H54 (cell line): ENCODE measurements around the gene DNAH7.

Source experiments
- DNase-seq: peaks from one replicate; pipeline ENCODE4 v3.0.0; 2011; ENCODE audit warnings: low spot score, mixed read lengths; ENCODE audit not compliant: insufficient read length
- FAIRE-seq: peaks from 3 replicates; lab custom pipeline; 2011; peaks lifted over from hg19 to GRCh38; lab: Jason Lieb, UNC
- POLR2A ChIP-seq: IDR thresholded peaks from 2 replicates; pipeline ENCODE4 v1.6.1; 2011; ENCODE audit warnings: low read depth, mild to moderate bottlenecking, low read length

The DNAH7 gene

DNA sequence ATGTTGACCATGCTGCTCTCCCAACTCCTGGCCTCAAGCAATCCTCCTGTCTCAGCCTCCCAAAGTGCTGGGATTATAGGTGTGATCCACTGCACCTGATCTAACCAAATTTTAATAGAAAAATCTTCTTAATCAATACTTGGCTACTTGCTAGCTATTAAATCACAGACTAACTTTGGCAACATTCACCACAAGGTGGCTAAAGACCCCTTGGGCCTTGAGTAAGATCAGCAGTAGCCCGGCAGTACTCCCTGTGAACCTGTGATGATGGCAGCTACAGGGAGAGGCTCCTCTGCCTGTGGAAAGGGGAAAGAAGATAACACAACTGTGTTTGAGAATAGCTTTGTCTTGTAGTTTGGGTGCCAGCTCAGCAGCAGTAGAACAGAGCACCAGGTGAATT is 308.8 kb downstream of the DNAH7 start:
- TF ChIP-seq POLR2A: no peak
- no peak for FAIRE-seq
- no peak for DNase-seq

- DNase-seq (no peak), FAIRE-seq (no peak)
These were observed 309.8 kb downstream of the DNAH7 start for GRCh38 chr2:195758846-195759245.

DNA sequence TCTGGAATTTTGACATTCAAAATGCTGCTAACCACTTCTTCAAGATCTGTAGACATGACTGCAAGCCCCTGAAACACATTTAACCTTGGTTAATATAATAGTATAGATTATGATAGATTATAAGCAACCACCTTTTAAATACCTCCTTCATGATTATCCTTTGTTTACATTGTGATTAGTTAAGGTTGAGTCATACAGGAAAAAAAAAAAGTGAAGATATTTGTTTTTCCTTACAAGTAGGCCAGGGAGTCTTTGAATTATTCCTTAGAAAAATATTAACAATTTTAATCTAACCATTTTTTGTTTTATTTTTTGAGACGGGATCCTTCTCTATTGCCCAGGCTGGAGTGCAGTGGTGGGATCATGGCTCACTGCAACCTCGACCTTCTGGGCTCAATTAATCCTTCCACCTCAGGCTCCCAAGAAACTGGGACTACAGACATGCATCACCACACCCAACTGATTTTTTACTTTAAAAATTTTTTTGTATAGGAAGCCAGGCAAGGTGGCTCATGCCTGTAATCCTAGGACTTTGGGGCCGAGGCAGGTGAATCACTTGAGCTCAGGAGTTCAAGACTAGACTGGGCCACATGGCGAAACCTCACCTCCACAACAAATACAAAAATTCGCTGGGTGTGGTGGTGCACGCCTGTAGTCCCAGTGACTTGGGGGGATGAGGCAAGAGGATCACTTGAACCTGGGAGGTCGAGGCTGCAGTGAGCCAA is 312.3 kb downstream of the DNAH7 start:
- DNase-seq (no peak), FAIRE-seq (no peak)
- TF ChIP-seq POLR2A: no peak

More at GRCh38 chr2:195758846-195759245, 309.8 kb downstream of the DNAH7 start:
- no peak for TF ChIP-seq POLR2A

- TF ChIP-seq POLR2A: no peak
- FAIRE-seq (no peak), DNase-seq (no peak)
These were observed 327.4 kb downstream of the DNAH7 start for GRCh38 chr2:195741191-195741590.

DNA sequence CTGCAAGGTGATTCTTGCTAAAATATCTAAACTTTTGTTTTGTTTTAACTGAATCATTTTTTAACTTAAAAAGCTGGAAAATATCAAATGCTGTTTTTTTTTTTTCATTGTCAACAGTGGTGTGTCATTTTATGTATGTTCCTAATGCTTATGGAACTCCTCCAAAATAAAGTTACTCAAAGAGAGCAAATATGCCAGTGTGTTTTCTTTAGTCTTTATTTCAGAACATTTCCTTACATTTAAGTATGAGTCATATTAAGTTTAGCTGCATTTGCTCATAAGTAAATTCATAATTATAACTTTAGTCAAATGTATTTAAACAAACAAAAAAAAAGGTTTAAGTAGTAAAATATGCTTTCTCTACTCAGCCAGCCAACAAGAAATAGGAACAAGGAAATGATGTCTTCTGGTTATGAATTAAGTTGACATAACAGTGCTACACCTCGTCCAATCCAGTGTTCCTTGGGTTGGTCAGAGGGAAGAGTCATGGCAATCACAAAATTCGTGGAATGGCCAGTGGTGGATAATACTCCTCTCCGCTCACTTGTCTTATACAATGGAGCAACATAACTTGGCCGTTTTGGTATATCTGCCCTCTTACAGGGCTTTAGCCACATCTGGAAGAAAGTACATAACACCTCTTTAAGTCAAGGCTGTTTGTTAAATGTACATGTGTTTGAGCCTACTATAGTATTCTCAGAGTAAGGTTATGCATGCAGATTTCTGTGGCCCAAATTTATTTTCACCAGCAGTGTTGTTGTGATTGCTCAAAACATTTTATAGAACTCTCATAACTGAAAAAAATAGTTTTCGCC is 330.9 kb downstream of the DNAH7 start:
- FAIRE-seq (no peak), DNase-seq (no peak)
- no peak for TF ChIP-seq POLR2A

DNA sequence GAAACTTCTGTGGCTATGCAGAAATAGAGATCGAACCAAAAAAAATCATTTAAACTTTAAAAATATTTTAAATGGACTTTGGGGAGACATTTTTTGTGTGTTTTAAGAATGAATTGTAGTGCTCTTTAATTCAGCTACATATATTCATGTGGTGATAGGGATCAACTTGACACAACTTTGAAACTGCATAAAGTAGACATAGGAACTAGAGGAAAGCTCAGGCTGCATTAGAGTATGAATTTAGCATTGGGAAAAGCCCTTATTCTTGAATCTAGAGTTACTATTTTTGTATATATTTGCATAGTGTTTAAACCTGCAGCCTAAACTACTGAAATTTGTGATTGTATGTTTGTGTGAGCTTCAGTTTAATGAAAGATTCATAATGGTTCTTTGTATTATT is 333.3 kb downstream of the DNAH7 start:
- DNase-seq (no peak), FAIRE-seq (no peak)
- TF ChIP-seq POLR2A: no peak

GRCh38 chr2:195734931-195735330 is 333.7 kb downstream of the DNAH7 start:
- FAIRE-seq (peak; percentile 15), DNase-seq (no peak)
- TF ChIP-seq POLR2A: no peak

DNA sequence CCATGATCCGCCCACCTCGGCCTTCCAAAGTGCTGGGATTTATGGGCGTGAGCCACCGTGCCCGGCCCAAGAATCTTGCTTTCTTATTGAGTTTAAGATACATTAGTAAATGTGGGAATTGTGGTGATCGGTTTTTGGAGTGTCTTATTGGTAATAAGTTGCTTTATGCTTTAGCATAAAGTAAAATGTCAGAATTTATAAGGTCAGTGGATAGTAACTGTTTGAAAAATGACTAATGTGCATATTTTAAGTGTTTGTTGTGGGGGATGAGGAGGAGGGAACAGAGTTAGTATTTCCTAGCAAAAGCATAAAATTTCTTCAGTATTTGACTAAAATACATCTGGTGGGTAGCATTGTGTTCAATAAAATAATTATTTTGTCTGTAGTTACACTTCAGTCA is 334.2 kb downstream of the DNAH7 start:
- FAIRE-seq: no peak
- TF ChIP-seq POLR2A: no peak
- DNase-seq: no peak

GRCh38 chr2:195733831-195734230 is 334.8 kb downstream of the DNAH7 start:
- FAIRE-seq (no peak), DNase-seq (no peak)
- TF ChIP-seq POLR2A: no peak

- no peak for DNase-seq
- FAIRE-seq: no peak
- TF ChIP-seq POLR2A: no peak
These were observed 336.1 kb downstream of the DNAH7 start for GRCh38 chr2:195732574-195732973.

GRCh38 chr2:195730912-195731311 is 337.7 kb downstream of the DNAH7 start:
- no peak for TF ChIP-seq POLR2A
- no peak for DNase-seq
- peak; percentile 11 for FAIRE-seq

DNA sequence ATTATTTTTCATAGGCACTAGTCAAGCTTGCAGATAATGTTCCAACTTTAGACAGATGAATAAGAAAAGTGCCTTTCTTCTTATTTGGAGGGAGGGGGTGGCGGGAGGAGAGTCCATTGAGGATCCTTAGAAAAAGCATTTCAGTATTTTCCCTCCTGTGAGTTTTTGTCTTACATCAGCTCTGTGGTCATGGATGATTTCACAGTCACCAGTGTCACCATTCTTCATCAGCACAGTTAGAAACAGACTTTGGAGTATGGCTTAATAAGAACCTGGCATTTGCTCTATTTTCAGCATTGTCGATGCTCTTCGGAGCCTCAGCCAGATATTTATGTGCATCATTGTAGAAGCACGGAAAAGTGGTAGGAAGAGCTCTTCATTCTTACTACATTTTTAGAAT is 341.5 kb downstream of the DNAH7 start:
- DNase-seq (no peak), FAIRE-seq (no peak)
- TF ChIP-seq POLR2A: no peak

- TF ChIP-seq POLR2A: no peak
- no peak for DNase-seq
- no peak for FAIRE-seq
These were observed 346.6 kb downstream of the DNAH7 start for GRCh38 chr2:195722075-195722474.

DNA sequence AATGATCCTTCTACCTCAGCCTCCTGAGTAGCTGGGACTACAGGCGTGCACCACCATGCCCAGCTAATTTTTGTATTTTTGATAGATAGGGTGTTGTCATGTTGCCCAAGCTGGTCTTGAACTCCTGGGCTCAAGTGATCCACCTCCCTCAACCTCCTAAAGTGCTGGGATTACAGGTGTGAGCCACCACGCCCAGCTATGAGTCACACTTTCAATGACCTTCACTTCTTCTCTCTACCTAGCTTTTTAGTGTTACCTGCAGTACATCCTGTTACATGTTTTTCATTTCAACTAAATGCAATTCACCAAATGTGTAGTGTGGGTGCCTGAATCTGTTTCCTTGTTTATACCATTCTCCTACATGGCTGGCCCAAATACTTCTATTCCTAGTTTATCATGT is 347.6 kb downstream of the DNAH7 start:
- DNase-seq (no peak), FAIRE-seq (no peak)
- no peak for TF ChIP-seq POLR2A

- DNase-seq (no peak), FAIRE-seq (no peak)
- TF ChIP-seq POLR2A: no peak
These were observed 352.2 kb downstream of the DNAH7 start for GRCh38 chr2:195716466-195716865.

GRCh38 chr2:195711478-195711877 is 357.2 kb downstream of the DNAH7 start:
- DNase-seq: no peak
- TF ChIP-seq POLR2A: no peak
- FAIRE-seq: no peak
